ENCODE data around the gene PTPRN2.

Gene PTPRN2

GRCh38 chr7:158074896-158075632 is 512.6 kb downstream of the PTPRN2 start:
- DNase-seq, result no peak

- no peak for DNase-seq
Observed at GRCh38 chr7:158073845-158074840, 513.5 kb downstream of the PTPRN2 start.

GRCh38 chr7:158072991-158073730 is 514.5 kb downstream of the PTPRN2 start:
- no peak for DNase-seq

GRCh38 chr7:158070222-158070920 is 517.3 kb downstream of the PTPRN2 start:
- no peak for DNase-seq

- DNase-seq, result no peak
Observed at GRCh38 chr7:158068853-158069252, 518.8 kb downstream of the PTPRN2 start.

GRCh38 chr7:158067931-158068482 is 519.6 kb downstream of the PTPRN2 start:
- no peak for DNase-seq

- no peak for DNase-seq
Observed at GRCh38 chr7:158067219-158067930, 520.2 kb downstream of the PTPRN2 start.

- no peak for DNase-seq
Observed at GRCh38 chr7:158066085-158066484, 521.5 kb downstream of the PTPRN2 start.

- no peak for DNase-seq
Observed at GRCh38 chr7:158065340-158065739, 522.3 kb downstream of the PTPRN2 start.

GRCh38 chr7:158064631-158065030 is 523.0 kb downstream of the PTPRN2 start:
- no peak for DNase-seq

GRCh38 chr7:158063850-158064610 is 523.6 kb downstream of the PTPRN2 start:
- DNase-seq, result no peak

GRCh38 chr7:158062661-158063060 is 525.0 kb downstream of the PTPRN2 start:
- DNase-seq, result no peak

GRCh38 chr7:158061884-158062656 is 525.6 kb downstream of the PTPRN2 start:
- DNase-seq, result no peak

GRCh38 chr7:158061026-158061630 is 526.5 kb downstream of the PTPRN2 start:
- DNase-seq, result no peak

- DNase-seq, result no peak
Observed at GRCh38 chr7:158060216-158060615, 527.4 kb downstream of the PTPRN2 start.

GRCh38 chr7:158057446-158057845 is 530.2 kb downstream of the PTPRN2 start:
- DNase-seq, result no peak

GRCh38 chr7:158056761-158057160 is 530.9 kb downstream of the PTPRN2 start:
- no peak for DNase-seq

- DNase-seq, result no peak
Observed at GRCh38 chr7:158055726-158056510, 531.7 kb downstream of the PTPRN2 start.

GRCh38 chr7:158054611-158055010 is 533.0 kb downstream of the PTPRN2 start:
- DNase-seq, result no peak
